IMR-90 (cell line): ENCODE measurements around the gene CCDC63. TPM values are rescaled to one million over a fixed set of nuclear protein-coding genes. Genes with fewer than 3 reads are reported as not detected.

Experiments used
- ATAC-seq: fragments of 200-7000 bp; cut with Tn5 transposase; 2 replicates; pipeline ENCODE4 v1.9.1; 2020; ENCODE audit warnings: low read depth, mild to moderate bottlenecking, moderate library complexity
- BruUV-seq: library from RNA; stranded (reverse); fragments of 400-500 nt; replicated peaks from 2 replicates; lab custom pipeline; 2021; lab: Mats Ljungman, UMichigan
- CTCF ChIA-PET: fragments of 300-600 bp; formaldehyde crosslinking; extraction: SDS; loops from one replicate; lab custom pipeline; 2021; ENCODE audit warnings: antibody characterized with exemption; lab: Yijun Ruan, JAX
- POLR2A ChIA-PET: fragments of 300-600 bp; sonication (Branson Sonifier 250); formaldehyde crosslinking; loops from one replicate; lab custom pipeline; 2022; ENCODE audit warnings: antibody characterized with exemption; ENCODE audit not compliant: unreplicated experiment; lab: Charles Lee
- DNase-seq: peaks from one replicate; pipeline ENCODE4 v3.0.0; 2013
- H2AFZ ChIP-seq: replicated peaks from 2 replicates; pipeline ENCODE3; 2013; ENCODE audit warnings: low read length, mild to moderate bottlenecking; ENCODE audit not compliant: poor library complexity
- H2AK5ac ChIP-seq: 2 replicates; pipeline ENCODE4 v1.6.1; 2013; ENCODE audit warnings: low read depth, low read length, inconsistent platforms
- H2AK9ac ChIP-seq: replicated peaks from 2 replicates; pipeline ENCODE3; 2013; ENCODE audit warnings: mild to moderate bottlenecking, low read depth, low read length, moderate library complexity; ENCODE audit not compliant: poor library complexity
- H2BK120ac ChIP-seq: 2 replicates; pipeline ENCODE4 v1.6.1; 2013; ENCODE audit warnings: low read depth, low read length, inconsistent platforms
- H2BK15ac ChIP-seq: 3 replicates; pipeline ENCODE4 v1.6.1; 2013; ENCODE audit warnings: low read depth, low read length, inconsistent platforms
- H2BK20ac ChIP-seq: 2 replicates; pipeline ENCODE4 v1.6.1; 2013; ENCODE audit warnings: low read depth, mild to moderate bottlenecking, inconsistent platforms, low read length, moderate library complexity
- H2BK5ac ChIP-seq: 2 replicates; pipeline ENCODE4 v1.6.1; 2013; ENCODE audit warnings: mild to moderate bottlenecking, low read depth, low read length, inconsistent platforms; ENCODE audit not compliant: poor library complexity, severe bottlenecking
- H3K14ac ChIP-seq: replicated peaks from 2 replicates; pipeline ENCODE4 v1.6.1; 2013; ENCODE audit warnings: low read depth, low read length, inconsistent platforms
- H3K18ac ChIP-seq: 2 replicates; pipeline ENCODE4 v1.6.1; 2013; ENCODE audit warnings: low read depth, low read length, control low read depth
- H3K23ac ChIP-seq: 2 replicates; pipeline ENCODE4 v1.6.1; 2013; ENCODE audit warnings: low read depth, low read length, inconsistent platforms
- H3K27ac ChIP-seq: 2 replicates; pipeline ENCODE4 v1.5.1; 2013; ENCODE audit warnings: mild to moderate bottlenecking, control low read depth, low read length; ENCODE audit not compliant: insufficient read depth
- H3K27me3 ChIP-seq: 2 replicates; pipeline ENCODE4 v1.6.1; 2013; ENCODE audit warnings: low read length; ENCODE audit not compliant: control insufficient read depth, insufficient read depth
- H3K36me3 ChIP-seq: 2 replicates; pipeline ENCODE4 v1.6.1; 2013; ENCODE audit warnings: low read length, mixed read lengths; ENCODE audit not compliant: control insufficient read depth, insufficient read depth
- H3K4ac ChIP-seq: 2 replicates; pipeline ENCODE4 v1.6.1; 2013; ENCODE audit warnings: low read depth, low read length, inconsistent platforms
- H3K4me1 ChIP-seq: 2 replicates; pipeline ENCODE4 v1.6.1; 2013; ENCODE audit warnings: low read length, mixed read lengths; ENCODE audit not compliant: control insufficient read depth, insufficient read depth
- H3K4me2 ChIP-seq: 2 replicates; pipeline ENCODE4 v1.6.1; 2013; ENCODE audit warnings: low read depth, mild to moderate bottlenecking, control low read depth, low read length, moderate library complexity
- H3K4me3 ChIP-seq: 2 replicates; pipeline ENCODE4 v1.5.1; 2013; ENCODE audit warnings: low read depth, mild to moderate bottlenecking, control low read depth, low read length, moderate library complexity; ENCODE audit not compliant: insufficient read depth
- H3K56ac ChIP-seq: 2 replicates; pipeline ENCODE4 v1.6.1; 2013; ENCODE audit warnings: low read length, inconsistent platforms; ENCODE audit not compliant: insufficient read depth; ENCODE audit errors: extremely low read depth
- H3K79me1 ChIP-seq, 2 experiments: 2 replicates each; pipeline ENCODE4 v1.6.1; 2013; ENCODE audit warnings: low read length in 2 of 2, inconsistent platforms in 1 of 2, low read depth in 1 of 2
- H3K9ac ChIP-seq: 2 replicates; pipeline ENCODE4 v1.6.1; 2013; ENCODE audit warnings: low read depth, low read length, control low read depth
- H3K9me1 ChIP-seq: 2 replicates; pipeline ENCODE4 v1.6.1; 2013; ENCODE audit warnings: low read length, inconsistent platforms; ENCODE audit not compliant: insufficient read depth
- H3K9me3 ChIP-seq: 2 replicates; pipeline ENCODE4 v1.6.1; 2013; ENCODE audit warnings: low read length; ENCODE audit not compliant: control insufficient read depth, insufficient read depth
- H4K20me1 ChIP-seq: 2 replicates; pipeline ENCODE4 v1.6.1; 2013; ENCODE audit warnings: low read length, inconsistent platforms; ENCODE audit not compliant: insufficient read depth
- H4K5ac ChIP-seq: 2 replicates; pipeline ENCODE4 v1.6.1; 2013; ENCODE audit warnings: mild to moderate bottlenecking, low read depth, low read length, control low read depth
- H4K8ac ChIP-seq, 2 experiments: 2 replicates each; pipeline ENCODE4 v1.6.1; 2013; ENCODE audit warnings: low read depth in 2 of 2, low read length in 2 of 2, control low read depth in 1 of 2, inconsistent platforms in 1 of 2
- H4K91ac ChIP-seq: 2 replicates; pipeline ENCODE4 v1.6.1; 2013; ENCODE audit warnings: low read depth, low read length, inconsistent platforms; ENCODE audit not compliant: insufficient read depth
- BHLHE40 ChIP-seq: fragments of 150-350 bp; IDR thresholded peaks from 2 replicates; pipeline ENCODE4 v1.6.1; 2016; ENCODE audit warnings: mild to moderate bottlenecking, low read depth, low read length
- CEBPB ChIP-seq: IDR thresholded peaks from 2 replicates; pipeline ENCODE4 v1.6.1; 2012; ENCODE audit warnings: low read depth, low read length, improper control_type of control experiment
- FOS ChIP-seq: fragments of 150-350 bp; IDR thresholded peaks from 2 replicates; pipeline ENCODE4 v1.6.1; 2016; ENCODE audit warnings: low read depth, low read length
- MAZ ChIP-seq: IDR thresholded peaks from 2 replicates; pipeline ENCODE4 v1.6.1; 2012; ENCODE audit warnings: low read depth, mild to moderate bottlenecking, low read length, improper control_type of control experiment, moderate library complexity, borderline replicate concordance
- MXI1 ChIP-seq: IDR thresholded peaks from 2 replicates; pipeline ENCODE4 v1.6.1; 2012; ENCODE audit warnings: low read depth, mild to moderate bottlenecking, low read length, moderate library complexity, borderline replicate concordance
- NFE2L2 ChIP-seq: fragments of 150-350 bp; IDR thresholded peaks from 2 replicates; pipeline ENCODE4 v1.6.1; 2016; ENCODE audit warnings: low read depth, mild to moderate bottlenecking, low read length
- POLR2A ChIP-seq: IDR thresholded peaks from 2 replicates; pipeline ENCODE4 v1.6.1; 2012; ENCODE audit warnings: mild to moderate bottlenecking, low read depth, low read length
- SMC3 ChIP-seq: fragments of 150-350 bp; IDR thresholded peaks from 2 replicates; pipeline ENCODE4 v1.6.1; 2016; ENCODE audit warnings: low read depth, mild to moderate bottlenecking, antibody characterized with exemption, low read length, moderate library complexity
- USF2 ChIP-seq: fragments of 150-350 bp; IDR thresholded peaks from 2 replicates; pipeline ENCODE4 v1.6.1; 2017; ENCODE audit warnings: mild to moderate bottlenecking, antibody characterized with exemption, low read length, low read depth
- WGBS, 2 experiments: methylation state at CpG; one replicate each; pipeline versions ENCODE4 v1.1.5 to v1.1.7; 2013; ENCODE audit warnings: missing lambda C conversion rate in 2 of 2; ENCODE audit not compliant: insufficient read length in 1 of 2; ENCODE audit errors: extremely low coverage in 2 of 2; 5-methylcytosine and 5-hydroxymethylcytosine counted together
- dilution Hi-C: fragments of 300-500 bp; cut with HindIII; formaldehyde crosslinking; loops from one replicate; pipeline ENCODE4 v1.14.3; 2018; ENCODE audit warnings: low sequenced_read_pairs; ENCODE audit not compliant: unreplicated experiment
- in situ Hi-C: fragments of 300-500 bp; cut with MboI; formaldehyde crosslinking; loops from 3 replicates; pipeline ENCODE4 v1.14.3; 2019; ENCODE audit warnings: low sequenced_read_pairs, inconsistent platforms, mixed read lengths
- intact Hi-C: fragments of 100-400 bp; cut with micrococcal nuclease; formaldehyde crosslinking; loops from 2 replicates; pipeline ENCODE4 v1.10.0; 2022
- polyA plus RNA-seq, 3 experiments: library from polyadenylated mRNA; depleted of rRNA; stranded (reverse); fragments of >200 nt; gene quantifications; 2 replicates each; pipeline ENCODE4 v1.2.3, GENCODE V29; 2012; ENCODE audit warnings: low replicate concordance in 1 of 3
- total RNA-seq: library from RNA; depleted of rRNA; stranded (reverse); fragments of >200 nt; gene quantifications from 2 replicates; pipeline ENCODE4 v1.2.3, GENCODE V29; 2012

Gene CCDC63
- total and polyA plus RNA-seq, 2 of the 4 experiments (the other 2 are of a cell fraction) = not detected

DNA sequence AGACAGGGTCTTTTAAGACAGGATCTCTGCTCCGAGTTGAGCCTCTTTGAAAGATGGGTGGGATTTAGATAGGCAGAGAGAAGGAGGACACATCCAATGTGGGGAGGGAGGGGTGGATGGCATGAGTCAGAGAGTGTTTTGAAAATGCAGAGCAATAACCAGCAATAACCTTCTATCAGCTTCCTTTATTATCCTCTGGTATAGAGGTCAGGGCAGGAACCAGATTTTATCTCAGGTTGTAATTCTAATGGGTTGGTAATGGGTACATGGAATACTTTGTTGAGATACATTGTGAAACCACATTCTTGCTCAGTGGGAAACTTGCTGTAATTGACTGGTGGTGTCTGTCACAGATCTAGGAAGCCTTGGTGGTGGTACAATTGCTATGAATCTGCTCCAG, 37.6 kb upstream of the CCDC63 start:
- Histone ChIP-seq H3K4ac (no peak overlapping the region), H3K27me3 (peaks cover 4% of the 10 kb centered on the region), H2AK9ac (no peak overlapping the region), H3K18ac (no peak overlapping the region), H3K14ac (no peak overlapping the region), H3K27ac (no peak overlapping the region), H3K36me3 (no peaks in the 10 kb centered on the region), H3K9ac (no peak overlapping the region), H3K9me1 (no peaks in the 10 kb centered on the region), H2BK15ac (no peak overlapping the region), H3K9me3 (no peaks in the 10 kb centered on the region), H3K79me1 (no peaks in the 10 kb centered on the region), H4K5ac (no peak overlapping the region), H4K8ac (no peak overlapping the region), H2BK5ac (no peak overlapping the region), H2BK120ac (no peak overlapping the region), H3K4me2 (no peak overlapping the region), H4K91ac (no peak overlapping the region), H2BK20ac (no peak overlapping the region), H2AFZ (no peak overlapping the region), H2AK5ac (no peak overlapping the region), H4K20me1 (no peaks in the 10 kb centered on the region), H3K56ac (no peak overlapping the region), H3K4me3 (no peak overlapping the region), H3K4me1 (no peaks in the 10 kb centered on the region), H3K23ac (no peak overlapping the region)
- CTCF ChIA-PET = no interaction called here
- in situ Hi-C loops (no loop called here), dilution Hi-C loops (no loop called here), intact Hi-C loops (no loop called here)
- no CpG with 5 or more reads among the region's 1 CpG for WGBS, 2 experiments
- no peak for DNase-seq
- POLR2A ChIA-PET = no interaction called here
- no peak for ATAC-seq
- no TSS peak for BruUV-seq
- TF ChIP-seq BHLHE40 = no peak
- TF ChIP-seq POLR2A = no peak
- TF ChIP-seq SMC3 = no peak
- TF ChIP-seq USF2 = no peak
- TF ChIP-seq MAZ = no peak
- TF ChIP-seq MXI1 = no peak
- no peak for TF ChIP-seq NFE2L2
- TF ChIP-seq FOS = no peak
- no peak for TF ChIP-seq CEBPB
